Measurements from ENCODE around the gene UBE2J1. TPM values are rescaled to one million over a fixed set of nuclear protein-coding genes. Genes with fewer than 3 reads are reported as not detected.

Gene UBE2J1
- total RNA-seq, 1 donor, result 83.2 TPM

Other genes starting within 250 kb of the UBE2J1 start
- gene SRSF12, start 234.7 kb downstream of the UBE2J1 start, total RNA-seq, result not detected
- gene PM20D2, start 206.7 kb downstream of the UBE2J1 start, total RNA-seq, result 6.1 TPM
- 0.10 TPM for gene GABRR1, start 135.4 kb downstream of the UBE2J1 start, total RNA-seq
- gene GABRR2, start 37.4 kb downstream of the UBE2J1 start, total RNA-seq, result 0.63 TPM
- gene RRAGD, start 59.6 kb upstream of the UBE2J1 start, total RNA-seq, result 6.8 TPM
- 1.8 TPM for gene ANKRD6, start 80.4 kb upstream of the UBE2J1 start, total RNA-seq

Data from mononuclear cell (primary cell).